Measurements from ENCODE around the gene SEMA3A.

The SEMA3A gene

DNA sequence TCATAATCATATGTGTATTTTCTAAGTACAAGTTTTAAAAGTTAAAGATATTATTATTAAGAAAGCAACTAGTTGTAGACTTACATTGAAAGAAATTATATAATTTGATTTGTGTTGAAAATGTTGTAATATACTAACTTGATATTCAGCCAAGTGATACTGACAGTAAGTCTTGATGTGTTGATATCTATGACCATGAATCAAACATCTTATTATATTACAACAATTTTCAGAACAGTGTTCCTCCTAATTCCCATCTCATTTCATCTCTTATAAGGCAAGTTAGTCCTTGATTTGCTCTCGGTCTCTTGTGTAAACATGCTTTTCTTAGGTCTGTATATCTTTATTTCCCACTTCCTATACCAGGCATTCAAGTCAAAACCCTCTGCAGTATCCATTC lies 276.4 kb downstream of the SEMA3A start:
- FAIRE-seq: no peak

DNA sequence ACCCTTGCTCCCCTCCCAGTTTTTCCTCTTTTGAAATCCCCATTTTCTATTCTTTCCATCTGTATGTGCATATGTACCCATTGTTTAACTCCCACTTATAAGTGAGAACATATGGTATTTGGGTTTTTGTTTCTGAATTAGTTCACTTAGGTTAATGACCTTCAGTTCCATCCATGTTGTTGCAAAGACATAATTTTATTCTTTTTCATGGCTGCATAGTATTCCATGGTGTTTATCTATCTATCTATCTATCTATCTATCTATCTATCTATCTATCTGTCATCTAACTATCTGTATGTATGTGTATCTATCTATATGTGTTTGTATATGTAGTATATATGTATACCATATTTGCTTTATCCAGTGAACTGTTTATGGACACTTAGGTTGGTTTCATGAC lies 281.4 kb downstream of the SEMA3A start:
- FAIRE-seq: no peak

DNA sequence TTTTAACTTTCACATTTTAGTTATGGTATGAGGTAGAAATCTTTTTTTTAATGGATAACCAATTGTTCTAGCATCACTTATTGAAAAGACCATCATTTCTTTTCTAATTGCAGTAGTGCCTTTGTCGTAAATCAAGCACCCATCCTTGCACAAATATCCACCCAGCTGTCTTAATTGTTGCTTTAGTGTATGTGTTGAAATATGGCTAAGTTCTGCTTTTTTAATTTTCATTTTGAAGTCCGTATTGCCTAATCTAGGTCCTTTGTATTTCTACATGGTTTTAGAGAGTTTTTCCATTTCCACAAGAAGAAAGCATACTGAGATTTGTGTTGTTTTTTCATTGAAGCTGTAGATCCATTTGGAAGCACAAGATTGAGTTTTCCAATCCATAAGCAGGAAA lies 286.1 kb downstream of the SEMA3A start:
- FAIRE-seq: no peak

Data from islet of Langerhans (tissue), 1 donor.